ENCODE results near the gene OGDH.

Gene OGDH

GRCh38 chr7:44654255-44654796 lies 47.9 kb downstream of the OGDH start:
- Histone ChIP-seq H3K4me1 (ENCODE audit: control insufficient read depth in 1 of 2, insufficient read depth in 1 of 2, low read depth in 1 of 2, low read length in 1 of 2) (peaks cover 30 to 34% of the 10 kb centered on the region in 2 experiments), H3K36me3 (peaks cover 39% of the 10 kb centered on the region), H3K9me3 (no peaks in the 10 kb centered on the region), H3K4me3 (ENCODE audit: low read depth in 1 of 2, low read length in 1 of 2) (no peak overlapping the region), H3K27me3 (no peaks in the 10 kb centered on the region), H3K27ac (peak overlapping the region; percentile 74)
- no peak for TF ChIP-seq CTCF (IDR thresholded peaks at IDR 0.05)

GRCh38 chr7:44655341-44655740 lies 48.9 kb downstream of the OGDH start:
- H3K27ac ChIP-seq, result peak overlapping the region; percentile 74
- TF ChIP-seq CTCF (IDR thresholded peaks at IDR 0.05), result no peak
- H3K9me3 ChIP-seq, result no peaks in the 10 kb centered on the region
- H3K4me3 ChIP-seq (ENCODE audit: low read depth in 1 of 2, low read length in 1 of 2), result no peak overlapping the region
- H3K4me1 ChIP-seq (ENCODE audit: control insufficient read depth in 1 of 2, insufficient read depth in 1 of 2, low read depth in 1 of 2, low read length in 1 of 2), result peaks cover 30 to 34% of the 10 kb centered on the region in 2 experiments
- no peaks in the 10 kb centered on the region for H3K27me3 ChIP-seq
- H3K36me3 ChIP-seq, result peaks cover 29% of the 10 kb centered on the region

- H3K36me3 ChIP-seq, result peaks cover 8% of the 10 kb centered on the region
- H3K4me1 ChIP-seq (ENCODE audit: control insufficient read depth in 1 of 2, insufficient read depth in 1 of 2, low read depth in 1 of 2, low read length in 1 of 2), result peaks cover 30 to 38% of the 10 kb centered on the region in 2 experiments
- H3K9me3 ChIP-seq, result no peaks in the 10 kb centered on the region
- TF ChIP-seq CTCF (IDR thresholded peaks at IDR 0.05), result no peak
- H3K4me3 ChIP-seq (ENCODE audit: low read depth in 1 of 2, low read length in 1 of 2), result no peak overlapping the region
- H3K27me3 ChIP-seq, result no peaks in the 10 kb centered on the region
- no peak overlapping the region for H3K27ac ChIP-seq
Observed at GRCh38 chr7:44658979-44659378, 52.6 kb downstream of the OGDH start.

- no peak for TF ChIP-seq CTCF (IDR thresholded peaks at IDR 0.05)
- no peaks in the 10 kb centered on the region for H3K9me3 ChIP-seq
Observed at GRCh38 chr7:44661233-44661632, 54.8 kb downstream of the OGDH start.

GRCh38 chr7:44664780-44665461 lies 58.5 kb downstream of the OGDH start:
- peaks cover 45% of the 10 kb centered on the region for H3K36me3 ChIP-seq
- no peaks in the 10 kb centered on the region for H3K9me3 ChIP-seq
- peak overlapping the region; percentile 64 for H3K27ac ChIP-seq
- TF ChIP-seq CTCF (IDR thresholded peaks at IDR 0.05), result no peak
- H3K4me3 ChIP-seq (ENCODE audit: low read depth in 1 of 2, low read length in 1 of 2), result no peak overlapping the region
- H3K27me3 ChIP-seq, result no peaks in the 10 kb centered on the region
- H3K4me1 ChIP-seq (ENCODE audit: control insufficient read depth in 1 of 2, insufficient read depth in 1 of 2, low read depth in 1 of 2, low read length in 1 of 2), result peaks cover 7 to 15% of the 10 kb centered on the region in 2 experiments

More at GRCh38 chr7:44661233-44661632, 54.8 kb downstream of the OGDH start:
- no peak overlapping the region for H3K27ac ChIP-seq
- H3K27me3 ChIP-seq, result no peaks in the 10 kb centered on the region
- H3K4me1 ChIP-seq (ENCODE audit: control insufficient read depth in 1 of 2, insufficient read depth in 1 of 2, low read depth in 1 of 2, low read length in 1 of 2), result peaks cover 16 to 24% of the 10 kb centered on the region in 2 experiments
- no peak overlapping the region for H3K4me3 ChIP-seq (ENCODE audit: low read depth in 1 of 2, low read length in 1 of 2)
- peaks cover 11% of the 10 kb centered on the region for H3K36me3 ChIP-seq
